ENCODE measurements around the gene PARN. TPM values are rescaled to one million over a fixed set of nuclear protein-coding genes. Genes with fewer than 3 reads are reported as not detected.
A peak's percentile ranks its signal among the peaks of the same experiment; 100 is the strongest.
"Not testable (repeated sequence)": the region's sequence is repeated elsewhere in the genome, so short reads cannot be mapped to it uniquely, and the experiment has no call there.

The PARN gene
- total RNA-seq, 1 donor from 2014 or later, result 16.1 TPM

DNA sequence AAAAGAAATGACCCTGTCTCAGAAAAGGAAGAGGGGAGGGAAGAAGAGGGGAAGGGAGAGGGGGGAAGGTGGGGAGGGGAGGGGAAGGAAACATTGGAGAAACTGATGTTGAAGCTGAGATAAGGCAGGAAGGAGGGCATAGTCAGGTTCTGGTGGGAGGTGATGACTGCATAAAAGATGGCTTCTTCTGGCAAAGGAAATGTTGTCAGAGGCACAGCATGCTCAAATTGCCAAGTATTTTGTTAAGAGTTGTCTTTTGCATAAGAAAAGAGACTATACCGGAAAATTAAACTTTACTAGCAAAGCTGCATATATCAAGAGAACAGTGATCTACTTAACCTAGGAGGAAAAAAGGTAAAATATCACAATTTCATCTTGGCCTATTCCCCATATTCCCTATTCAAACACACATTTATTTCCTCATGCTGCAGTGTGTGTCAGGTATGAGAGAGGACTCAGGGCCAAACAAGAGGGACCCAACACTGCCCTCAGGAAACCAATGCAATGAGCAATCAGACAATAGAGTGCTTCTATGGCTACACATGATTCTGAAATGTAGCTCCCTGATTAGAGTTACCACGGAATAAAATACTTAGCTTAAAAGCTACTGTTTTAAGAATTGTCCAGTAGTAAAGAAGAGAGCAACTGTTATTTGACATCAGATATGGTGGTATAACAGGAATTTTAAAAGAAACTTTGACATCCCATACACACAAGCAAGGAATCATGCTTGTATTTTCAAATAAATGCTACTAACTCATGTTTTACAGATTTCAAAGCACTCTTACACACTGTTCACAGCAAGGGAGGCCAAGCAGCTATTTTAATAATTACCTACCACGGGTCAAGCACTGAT is 80.9 kb downstream of the PARN start:
- DNase-seq, result no peak
- ATAC-seq (ENCODE audit: poor library complexity), result peak; percentile 48
- intact Hi-C loops (cut with DNase I), result no loop called here

DNA sequence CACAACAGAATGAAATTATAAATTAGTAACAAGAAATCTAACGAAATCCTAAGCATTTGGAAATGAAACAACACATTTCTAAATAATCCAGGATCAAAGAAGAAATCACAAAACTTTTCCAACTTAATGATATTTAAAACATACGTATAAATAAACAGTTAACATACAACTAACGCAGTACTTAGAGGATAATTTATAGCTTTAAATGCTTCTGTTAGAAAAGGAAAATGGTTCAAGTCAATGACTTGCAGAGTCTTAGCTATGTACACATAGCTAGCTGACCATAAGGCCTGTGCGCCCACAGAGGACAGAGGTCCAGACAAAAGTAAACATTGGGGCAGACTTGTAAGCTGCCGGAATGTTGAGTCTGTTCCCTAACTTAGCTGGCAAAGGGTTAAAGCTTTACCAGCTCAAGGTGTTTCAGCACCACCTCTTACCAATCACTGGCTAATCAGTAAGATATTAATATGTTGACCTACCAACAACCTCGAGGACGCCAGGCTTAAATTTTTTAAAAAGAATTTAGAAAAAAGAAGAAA is 84.6 kb downstream of the PARN start:
- ATAC-seq (ENCODE audit: poor library complexity), result no peak
- intact Hi-C loops (cut with DNase I), result no loop called here
- no peak for DNase-seq

DNA sequence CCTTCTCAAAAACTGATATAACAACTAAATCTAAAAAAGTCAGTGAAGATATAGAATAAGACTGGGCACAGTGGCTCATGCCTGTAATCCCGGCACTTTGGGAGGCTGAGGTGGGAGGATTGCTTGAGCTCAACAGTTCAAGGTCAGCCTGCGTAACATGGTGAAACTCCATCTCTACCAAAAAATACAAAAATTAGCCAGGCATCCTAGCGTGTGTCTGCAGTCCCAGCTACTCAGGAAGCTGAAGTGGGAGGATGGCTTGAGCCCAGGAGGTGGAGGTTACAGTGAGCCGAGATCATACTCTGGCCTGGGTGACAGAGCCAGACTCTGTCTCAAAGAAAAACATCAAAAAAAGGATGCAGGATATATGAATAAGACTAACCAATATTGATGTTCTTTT is 85.2 kb downstream of the PARN start:
- intact Hi-C loops (cut with DNase I); ATAC-seq (ENCODE audit: poor library complexity); DNase-seq: not testable (repeated sequence)

DNA sequence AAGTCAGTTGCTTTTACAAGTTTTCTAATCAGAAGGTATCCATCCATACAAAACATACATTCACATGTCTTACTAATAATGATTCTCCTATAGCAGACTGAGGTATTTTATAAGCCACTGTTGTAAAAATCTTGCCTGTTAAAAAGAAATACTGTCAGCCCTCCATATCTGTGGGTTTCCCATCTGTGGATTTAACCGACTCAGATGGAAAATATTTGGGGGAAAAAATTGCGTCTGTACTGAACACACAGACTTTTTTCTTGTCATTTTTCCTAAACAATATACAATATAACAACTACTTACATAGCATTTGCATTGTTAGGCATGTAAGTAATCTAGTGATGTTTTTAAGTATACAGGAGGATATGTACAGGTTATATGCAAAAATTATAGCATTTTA is 90.4 kb downstream of the PARN start:
- ATAC-seq (ENCODE audit: poor library complexity), result no peak
- intact Hi-C loops (cut with DNase I), result no loop called here
- DNase-seq, result no peak

DNA sequence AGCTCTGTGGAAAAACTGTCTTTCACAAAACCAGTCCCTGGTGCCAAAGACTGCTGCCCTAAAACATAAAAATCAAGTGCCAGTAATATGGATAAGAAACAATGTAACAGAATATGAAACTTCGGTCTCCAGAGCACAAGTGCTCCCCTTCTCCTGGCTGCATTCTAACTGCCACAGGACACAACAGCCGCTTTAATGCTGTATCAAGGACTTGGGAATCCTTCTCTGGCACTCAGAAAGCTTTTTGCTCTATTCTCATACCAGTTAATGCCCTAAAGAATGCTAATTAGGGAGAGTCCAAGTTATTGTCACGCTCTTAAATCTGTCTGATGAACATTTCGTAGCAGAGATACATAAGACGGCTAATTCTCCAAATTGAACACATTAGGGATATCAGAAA is 90.9 kb downstream of the PARN start:
- DNase-seq (no peak), ATAC-seq (ENCODE audit: poor library complexity) (no peak)
- intact Hi-C loops (cut with DNase I), result no loop called here

DNA sequence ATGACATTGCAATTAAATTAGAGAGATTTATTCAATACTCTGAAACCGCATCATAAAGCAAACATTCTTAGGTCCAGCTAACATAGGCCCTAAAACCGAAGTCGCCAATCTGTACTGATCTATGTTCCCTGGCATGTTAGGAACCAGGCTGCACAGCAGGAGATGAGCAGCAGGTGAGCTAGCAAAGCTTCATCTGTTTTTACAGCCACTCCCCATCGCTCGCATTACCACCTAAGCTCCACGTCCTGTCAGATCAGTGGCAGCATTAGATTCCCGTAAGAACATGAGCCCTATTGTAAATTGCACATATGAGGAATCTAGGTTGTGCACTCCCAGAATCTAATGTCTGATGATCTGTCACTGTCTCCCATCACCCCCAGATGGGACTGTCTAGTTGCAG is 91.5 kb downstream of the PARN start:
- DNase-seq (no peak), ATAC-seq (ENCODE audit: poor library complexity) (no peak)
- intact Hi-C loops (cut with DNase I), result no loop called here

DNA sequence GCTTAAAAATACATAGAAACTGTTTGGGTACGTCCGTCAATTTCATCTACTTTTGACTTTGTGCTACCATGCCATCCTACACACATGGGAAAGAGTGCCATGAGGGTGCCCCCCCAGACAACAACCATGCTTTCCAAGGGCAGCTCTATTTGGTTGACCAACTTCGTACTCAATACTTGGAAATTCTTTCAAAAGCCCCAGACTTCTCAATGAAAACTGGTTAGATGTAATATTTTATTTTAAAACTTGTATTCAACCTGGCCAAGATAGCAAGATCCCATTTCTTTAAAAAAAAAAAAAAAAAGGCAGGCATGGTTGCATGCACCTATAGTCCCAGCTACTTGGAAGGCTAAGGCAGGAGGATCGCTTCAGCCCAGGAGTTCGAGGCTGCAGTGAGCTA is 98.4 kb downstream of the PARN start:
- no peak for ATAC-seq (ENCODE audit: poor library complexity)
- no peak for DNase-seq
- intact Hi-C loops (cut with DNase I), result no loop called here

DNA sequence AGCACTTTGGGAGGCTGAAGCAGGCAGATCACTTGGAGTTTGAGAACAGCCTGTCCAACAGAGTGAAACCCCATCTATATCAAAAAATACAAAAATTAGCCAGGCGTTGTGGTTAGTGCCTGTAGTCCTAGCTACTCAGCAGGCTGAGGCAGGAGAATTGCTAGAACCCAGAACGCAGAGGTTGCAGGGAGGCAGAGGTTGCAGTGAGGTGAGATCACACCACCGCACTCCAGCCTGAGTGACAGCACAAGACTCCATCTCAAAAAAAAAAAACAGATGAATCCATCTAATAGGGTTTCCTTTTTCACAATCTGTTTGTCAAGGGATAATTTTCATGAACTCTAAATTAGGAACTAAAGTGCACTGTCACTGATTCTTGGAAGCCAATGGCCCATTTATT is 99.0 kb downstream of the PARN start:
- no peak for ATAC-seq (ENCODE audit: poor library complexity)
- intact Hi-C loops (cut with DNase I), result no loop called here
- no peak for DNase-seq

DNA sequence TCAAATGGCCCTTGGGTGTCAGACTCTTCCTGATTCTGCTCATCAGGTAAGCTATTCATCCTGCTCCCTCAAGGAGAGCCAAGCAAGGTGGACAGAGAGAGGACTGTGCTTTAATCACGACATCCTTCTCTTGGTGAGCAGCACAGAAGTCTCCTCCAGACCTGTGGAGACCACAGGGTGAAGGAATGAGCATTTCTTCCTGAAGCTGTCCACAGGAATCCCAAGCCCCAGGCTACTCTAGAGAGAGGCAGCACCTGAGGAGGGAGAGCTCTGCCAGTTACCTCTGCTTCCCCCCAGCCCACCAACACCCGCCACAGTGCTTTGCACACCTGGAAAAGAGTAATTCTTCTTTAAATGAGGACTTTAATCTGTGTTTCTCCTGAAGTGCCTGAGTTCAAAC is 100.0 kb downstream of the PARN start:
- intact Hi-C loops (cut with DNase I), result no loop called here
- ATAC-seq (ENCODE audit: poor library complexity) (no peak), DNase-seq (no peak)

DNA sequence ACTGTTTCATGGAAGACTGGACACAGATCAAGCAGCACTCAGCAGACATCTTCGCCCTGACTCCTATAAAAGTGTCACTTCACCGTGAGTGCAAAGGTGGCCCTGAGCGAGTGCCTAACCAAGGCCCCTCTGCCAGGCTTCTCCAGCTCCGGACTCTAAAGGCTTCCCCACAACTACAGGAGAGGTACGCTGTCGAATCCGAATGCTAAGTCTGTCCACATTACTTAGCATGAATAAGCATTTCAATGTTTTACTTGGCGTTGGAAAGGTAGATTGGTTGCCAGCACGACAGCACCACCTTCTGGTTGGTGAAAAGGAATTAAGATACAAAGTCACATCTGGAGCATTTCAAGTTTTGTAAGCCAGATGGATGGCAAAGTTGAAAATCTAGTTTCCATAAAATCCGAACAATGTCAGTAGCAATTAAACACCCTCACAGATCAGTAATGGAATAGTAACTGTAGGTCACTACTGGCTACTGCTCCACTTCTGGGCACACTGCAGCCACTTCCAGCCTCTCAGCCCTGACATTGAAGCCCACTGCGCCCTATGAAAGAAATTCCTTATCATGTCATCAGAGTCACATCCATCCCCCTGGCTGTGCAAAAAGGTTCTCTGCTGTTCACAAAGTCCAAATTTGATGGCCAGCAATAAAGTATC is 100.9 kb downstream of the PARN start:
- ATAC-seq (ENCODE audit: poor library complexity) (peak; percentile 88), DNase-seq (peak; percentile 54)
- intact Hi-C loops (cut with DNase I), result loop anchor here (2.0 to 10.0 kb wide), 2 partner anchors 228 to 604 kb away; partner anchors contain the start of gene ERCC4

DNA sequence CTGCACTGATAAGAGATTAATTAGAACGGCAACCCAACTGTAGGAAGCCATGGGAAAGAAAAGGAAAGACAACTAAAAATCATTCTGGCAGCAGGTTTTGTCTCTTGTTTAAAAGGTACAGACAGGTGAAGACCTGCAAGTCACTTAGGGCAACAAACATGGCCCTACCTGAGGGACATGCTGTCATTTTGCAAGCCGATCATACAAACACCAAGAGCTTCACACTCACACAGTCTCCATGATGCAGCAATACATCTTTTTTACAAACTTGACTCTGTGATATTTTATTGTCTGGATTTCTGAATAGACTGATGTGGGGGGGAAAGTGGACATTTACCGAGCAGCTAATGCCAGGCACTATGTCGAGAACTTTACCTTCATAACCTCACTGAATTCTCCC is 101.8 kb downstream of the PARN start:
- ATAC-seq (ENCODE audit: poor library complexity) (no peak), DNase-seq (no peak)
- intact Hi-C loops (cut with DNase I), result loop anchor here (2.0 to 10.0 kb wide), 2 partner anchors 228 to 604 kb away; partner anchors contain the start of gene ERCC4

DNA sequence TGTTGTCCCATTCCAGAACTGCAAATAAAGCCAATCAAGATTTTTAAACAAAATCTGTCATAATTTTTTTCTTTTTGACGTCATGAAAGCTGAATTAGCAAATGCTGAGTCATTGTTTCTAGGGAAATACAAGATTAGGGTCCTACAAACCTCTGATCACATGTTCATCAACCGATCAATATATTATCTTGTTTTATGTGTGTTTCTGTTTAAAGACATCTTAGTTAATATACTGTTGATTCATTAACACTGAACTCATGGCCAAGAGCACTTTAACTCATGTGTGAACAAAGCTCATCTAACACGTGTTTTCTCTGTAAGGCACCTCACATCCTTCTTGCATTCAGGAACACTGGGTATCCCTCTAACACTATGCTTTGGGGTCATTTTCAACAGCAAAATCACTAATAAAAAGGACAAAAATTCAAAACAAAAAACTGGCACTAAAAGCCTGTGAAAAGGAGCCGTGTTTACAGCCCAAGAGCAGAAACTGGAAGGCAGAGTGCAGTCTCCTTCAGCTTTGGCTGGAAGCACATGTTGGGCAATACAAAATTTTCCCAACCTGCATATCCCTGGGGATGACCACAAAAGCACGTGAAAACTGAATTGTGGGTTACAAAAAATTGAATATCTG is 102.5 kb downstream of the PARN start:
- peak; percentile 83 for ATAC-seq (ENCODE audit: poor library complexity)
- intact Hi-C loops (cut with DNase I), result loop anchor here (2.0 to 10.0 kb wide), 2 partner anchors 227 to 603 kb away; partner anchors contain the start of gene ERCC4

DNA sequence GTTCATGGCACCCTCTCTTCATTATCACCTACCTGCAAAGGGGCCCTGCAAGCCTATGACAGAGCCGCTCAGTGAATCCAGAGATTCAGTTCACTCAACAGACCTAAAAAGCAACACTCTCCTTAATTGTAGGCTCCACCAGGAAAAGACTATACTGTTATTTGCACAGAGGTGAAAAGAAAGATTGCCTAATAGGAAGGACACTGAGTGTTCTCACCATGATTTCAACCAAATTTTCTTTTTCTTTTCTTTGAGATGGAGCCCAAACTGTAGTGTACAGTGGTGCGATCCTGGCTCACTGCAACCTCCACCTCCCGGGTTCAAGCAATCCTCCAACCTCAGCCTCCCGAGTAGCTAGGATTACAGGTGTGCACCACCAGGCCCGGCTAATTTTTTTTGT is 104.5 kb downstream of the PARN start:
- no peak for DNase-seq
- intact Hi-C loops (cut with DNase I), result loop anchor here (10.0 kb wide), 1 partner anchor 601 kb away; the partner anchor contains the start of gene ERCC4
- no peak for ATAC-seq (ENCODE audit: poor library complexity)

More for the DNA sequence above, 102.5 kb downstream of the PARN start:
- DNase-seq, result no peak

DNA sequence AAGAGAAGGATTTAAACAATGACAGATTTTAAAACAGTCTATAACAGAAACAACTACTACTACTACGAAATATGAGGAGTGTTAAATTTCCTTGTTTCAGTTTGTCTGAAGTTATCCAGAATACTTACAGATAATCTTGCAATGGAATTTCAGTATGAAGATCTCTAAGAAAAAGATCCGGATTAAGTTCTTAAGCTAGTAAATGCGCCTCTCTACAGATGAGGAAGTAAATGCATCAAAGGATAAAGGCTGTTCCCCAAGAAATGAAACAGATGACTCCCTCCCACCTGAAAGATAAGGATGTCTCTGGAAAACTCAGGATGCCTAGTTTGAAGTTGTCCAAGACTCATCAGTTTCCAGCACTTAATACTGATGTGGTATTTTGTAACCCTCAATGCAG is 105.1 kb downstream of the PARN start:
- no peak for ATAC-seq (ENCODE audit: poor library complexity)
- DNase-seq, result no peak
- intact Hi-C loops (cut with DNase I), result loop anchor here (10.0 kb wide), 1 partner anchor 600 kb away; the partner anchor contains the start of gene ERCC4

DNA sequence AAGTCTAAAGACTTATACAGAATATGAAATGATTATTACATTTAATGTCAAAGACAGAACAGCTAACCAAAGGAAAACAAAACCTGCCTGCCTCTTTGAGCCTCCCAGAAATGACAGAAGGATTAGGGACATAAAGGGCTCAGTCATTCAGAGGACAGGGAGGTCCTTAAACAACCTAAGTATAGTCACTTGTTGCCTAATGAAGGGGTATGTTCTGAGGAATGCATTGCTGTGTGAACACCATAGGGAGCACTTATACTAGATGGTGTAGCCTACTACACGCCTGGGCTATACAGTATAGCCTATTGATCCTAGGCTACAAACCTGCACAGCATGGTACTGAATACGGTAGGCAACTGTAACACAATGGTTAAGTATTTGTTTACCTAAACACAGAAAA is 106.4 kb downstream of the PARN start:
- intact Hi-C loops (cut with DNase I), result loop anchor here (10.0 kb wide), 1 partner anchor 599 kb away; the partner anchor contains the start of gene ERCC4
- ATAC-seq (ENCODE audit: poor library complexity), result no peak

DNA sequence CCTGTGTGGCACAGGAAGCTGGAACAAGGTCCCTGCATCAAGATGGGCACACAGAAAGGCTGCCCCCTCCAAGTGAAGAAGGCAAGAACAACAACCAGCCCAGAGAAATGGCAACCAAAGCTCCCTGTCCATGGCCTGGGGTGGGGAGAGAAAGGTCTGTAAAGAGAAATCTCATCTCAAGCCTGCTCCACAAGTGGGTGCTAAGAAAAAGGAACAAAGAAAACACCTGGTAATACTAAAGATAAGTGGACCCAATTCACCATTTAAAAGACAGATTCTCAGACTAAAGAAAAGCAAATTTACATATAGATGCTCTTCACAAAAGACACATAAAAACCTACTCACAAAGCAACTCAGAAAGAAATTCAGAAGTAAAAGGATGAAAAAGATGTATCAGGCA is 107.4 kb downstream of the PARN start:
- ATAC-seq (ENCODE audit: poor library complexity) (no peak), DNase-seq (no peak)
- intact Hi-C loops (cut with DNase I), result loop anchor here (10.0 kb wide), 1 partner anchor 598 kb away; the partner anchor contains the start of gene ERCC4

More for the DNA sequence above, 106.4 kb downstream of the PARN start:
- no peak for DNase-seq

DNA sequence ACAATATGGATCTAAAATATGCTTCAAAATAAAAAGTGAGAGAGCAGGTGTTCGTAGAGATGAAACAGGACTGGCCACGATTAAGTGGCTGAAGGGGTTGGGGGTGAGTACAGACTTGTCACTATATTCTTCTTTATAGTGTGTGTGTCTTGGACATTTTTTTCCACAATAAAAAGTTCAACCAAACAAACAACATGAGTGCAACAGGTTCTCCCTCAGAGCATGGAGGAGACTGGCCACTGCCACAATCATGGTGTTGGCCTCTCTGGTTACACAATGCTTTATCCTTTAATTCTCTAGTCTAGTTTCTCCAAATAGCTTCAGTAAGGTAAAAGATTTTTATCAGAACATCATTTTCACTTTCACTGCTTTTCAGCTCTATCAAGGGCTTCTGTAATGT is 109.3 kb downstream of the PARN start:
- intact Hi-C loops (cut with DNase I), result loop anchor here (10.0 kb wide), 1 partner anchor 596 kb away; the partner anchor contains the start of gene ERCC4
- DNase-seq, result no peak
- no peak for ATAC-seq (ENCODE audit: poor library complexity)

DNA sequence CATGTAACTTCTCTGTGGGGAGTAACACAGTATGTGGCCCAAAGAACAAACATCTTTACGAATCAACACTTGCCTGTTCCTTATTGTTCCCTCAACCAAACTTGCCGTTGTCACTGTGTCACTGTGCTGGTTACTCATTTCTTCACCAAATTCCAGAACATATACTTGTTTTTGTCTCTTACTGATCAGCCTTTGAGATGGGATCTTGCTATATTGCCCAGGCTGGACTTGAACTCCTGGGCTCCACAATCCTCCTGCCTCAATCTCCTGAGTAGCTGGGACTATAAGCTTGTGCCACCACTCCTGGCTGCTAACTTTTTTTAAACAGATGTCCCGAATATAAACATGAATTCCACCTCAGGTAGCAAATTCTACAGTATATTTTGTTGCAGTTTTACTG is 115.1 kb downstream of the PARN start:
- ATAC-seq (ENCODE audit: poor library complexity) (no peak), DNase-seq (no peak)
- intact Hi-C loops (cut with DNase I), result no loop called here
